ENCODE measurements around the gene SOX18. TPM values are rescaled to one million over a fixed set of nuclear protein-coding genes. Genes with fewer than 3 reads are reported as not detected.
A peak's percentile ranks its signal among the peaks of the same experiment; 100 is the strongest.

SOX18 gene
- total and polyA plus RNA-seq, 2 of the 13 experiments (the other 11 are each of a cell fraction or from before 2014, with no cell fraction given) = 1.6 to 1.9 TPM

DNA sequence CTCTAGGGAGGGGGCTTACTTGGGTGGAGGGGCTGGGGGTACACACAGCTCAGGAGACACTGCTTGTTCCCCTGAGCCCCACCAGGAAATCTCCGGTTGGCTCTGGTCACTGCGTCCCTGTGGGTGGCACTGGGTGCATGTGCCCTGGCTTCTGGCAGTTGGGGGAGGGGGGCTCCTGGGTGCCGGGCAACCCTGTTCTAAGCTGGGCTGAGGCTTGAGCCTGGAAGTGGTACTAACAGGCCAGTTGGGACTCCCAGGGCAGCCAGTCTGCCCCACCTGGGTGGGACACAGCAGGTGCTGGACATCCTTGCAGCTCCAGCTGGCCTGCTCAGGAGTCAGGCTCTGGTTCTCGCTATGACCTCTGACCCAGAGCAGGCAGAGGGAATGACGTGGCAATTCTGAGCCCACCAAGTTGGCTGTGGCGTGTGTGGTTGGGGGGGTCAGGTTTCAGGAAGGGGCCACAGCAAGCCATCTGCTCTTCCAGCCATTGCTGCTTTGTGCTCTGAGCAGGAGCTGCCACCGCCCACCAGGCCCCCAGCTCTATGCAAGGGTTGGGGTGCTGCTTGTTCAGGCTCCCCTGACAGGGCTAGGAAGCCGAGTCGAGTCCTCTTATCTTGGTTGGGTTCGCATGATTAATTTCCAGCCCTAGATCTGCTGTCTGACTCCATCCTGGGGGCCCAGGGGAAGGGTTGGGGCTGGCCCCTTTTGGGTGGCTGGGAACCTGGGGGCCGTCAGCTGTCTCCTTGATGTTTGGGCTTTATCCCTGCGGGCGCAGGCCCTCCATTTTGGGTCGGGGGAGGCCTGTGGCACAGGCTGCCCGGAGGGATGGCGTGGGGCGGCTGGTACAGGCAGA lies 12.9 kb downstream of the SOX18 start (continued):
- TF ChIP-seq GPN1 (CRISPR knock-in tag; IDR thresholded peaks at IDR 0.05; ENCODE audit: borderline replicate concordance) = 0 out of 2 replicates have a peak, but pooled peaks have one; percentile 32
- TF ChIP-seq, protein P1, sequence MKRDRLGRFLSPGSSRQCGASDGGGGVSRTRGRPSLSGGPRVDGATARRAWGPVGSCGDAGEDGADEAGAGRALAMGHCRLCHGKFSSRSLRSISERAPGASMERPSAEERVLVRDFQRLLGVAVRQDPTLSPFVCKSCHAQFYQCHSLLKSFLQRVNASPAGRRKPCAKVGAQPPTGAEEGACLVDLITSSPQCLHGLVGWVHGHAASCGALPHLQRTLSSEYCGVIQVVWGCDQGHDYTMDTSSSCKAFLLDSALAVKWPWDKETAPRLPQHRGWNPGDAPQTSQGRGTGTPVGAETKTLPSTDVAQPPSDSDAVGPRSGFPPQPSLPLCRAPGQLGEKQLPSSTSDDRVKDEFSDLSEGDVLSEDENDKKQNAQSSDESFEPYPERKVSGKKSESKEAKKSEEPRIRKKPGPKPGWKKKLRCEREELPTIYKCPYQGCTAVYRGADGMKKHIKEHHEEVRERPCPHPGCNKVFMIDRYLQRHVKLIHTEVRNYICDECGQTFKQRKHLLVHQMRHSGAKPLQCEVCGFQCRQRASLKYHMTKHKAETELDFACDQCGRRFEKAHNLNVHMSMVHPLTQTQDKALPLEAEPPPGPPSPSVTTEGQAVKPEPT (CRISPR knock-in tag; IDR thresholded peaks at IDR 0.05; ENCODE audit: low read depth) = no peak
- TF ChIP-seq, protein P2, sequence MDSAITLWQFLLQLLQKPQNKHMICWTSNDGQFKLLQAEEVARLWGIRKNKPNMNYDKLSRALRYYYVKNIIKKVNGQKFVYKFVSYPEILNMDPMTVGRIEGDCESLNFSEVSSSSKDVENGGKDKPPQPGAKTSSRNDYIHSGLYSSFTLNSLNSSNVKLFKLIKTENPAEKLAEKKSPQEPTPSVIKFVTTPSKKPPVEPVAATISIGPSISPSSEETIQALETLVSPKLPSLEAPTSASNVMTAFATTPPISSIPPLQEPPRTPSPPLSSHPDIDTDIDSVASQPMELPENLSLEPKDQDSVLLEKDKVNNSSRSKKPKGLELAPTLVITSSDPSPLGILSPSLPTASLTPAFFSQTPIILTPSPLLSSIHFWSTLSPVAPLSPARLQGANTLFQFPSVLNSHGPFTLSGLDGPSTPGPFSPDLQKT (CRISPR knock-in tag; IDR thresholded peaks at IDR 0.05; ENCODE audit: borderline replicate concordance) = no peak
- TF ChIP-seq, protein P3, sequence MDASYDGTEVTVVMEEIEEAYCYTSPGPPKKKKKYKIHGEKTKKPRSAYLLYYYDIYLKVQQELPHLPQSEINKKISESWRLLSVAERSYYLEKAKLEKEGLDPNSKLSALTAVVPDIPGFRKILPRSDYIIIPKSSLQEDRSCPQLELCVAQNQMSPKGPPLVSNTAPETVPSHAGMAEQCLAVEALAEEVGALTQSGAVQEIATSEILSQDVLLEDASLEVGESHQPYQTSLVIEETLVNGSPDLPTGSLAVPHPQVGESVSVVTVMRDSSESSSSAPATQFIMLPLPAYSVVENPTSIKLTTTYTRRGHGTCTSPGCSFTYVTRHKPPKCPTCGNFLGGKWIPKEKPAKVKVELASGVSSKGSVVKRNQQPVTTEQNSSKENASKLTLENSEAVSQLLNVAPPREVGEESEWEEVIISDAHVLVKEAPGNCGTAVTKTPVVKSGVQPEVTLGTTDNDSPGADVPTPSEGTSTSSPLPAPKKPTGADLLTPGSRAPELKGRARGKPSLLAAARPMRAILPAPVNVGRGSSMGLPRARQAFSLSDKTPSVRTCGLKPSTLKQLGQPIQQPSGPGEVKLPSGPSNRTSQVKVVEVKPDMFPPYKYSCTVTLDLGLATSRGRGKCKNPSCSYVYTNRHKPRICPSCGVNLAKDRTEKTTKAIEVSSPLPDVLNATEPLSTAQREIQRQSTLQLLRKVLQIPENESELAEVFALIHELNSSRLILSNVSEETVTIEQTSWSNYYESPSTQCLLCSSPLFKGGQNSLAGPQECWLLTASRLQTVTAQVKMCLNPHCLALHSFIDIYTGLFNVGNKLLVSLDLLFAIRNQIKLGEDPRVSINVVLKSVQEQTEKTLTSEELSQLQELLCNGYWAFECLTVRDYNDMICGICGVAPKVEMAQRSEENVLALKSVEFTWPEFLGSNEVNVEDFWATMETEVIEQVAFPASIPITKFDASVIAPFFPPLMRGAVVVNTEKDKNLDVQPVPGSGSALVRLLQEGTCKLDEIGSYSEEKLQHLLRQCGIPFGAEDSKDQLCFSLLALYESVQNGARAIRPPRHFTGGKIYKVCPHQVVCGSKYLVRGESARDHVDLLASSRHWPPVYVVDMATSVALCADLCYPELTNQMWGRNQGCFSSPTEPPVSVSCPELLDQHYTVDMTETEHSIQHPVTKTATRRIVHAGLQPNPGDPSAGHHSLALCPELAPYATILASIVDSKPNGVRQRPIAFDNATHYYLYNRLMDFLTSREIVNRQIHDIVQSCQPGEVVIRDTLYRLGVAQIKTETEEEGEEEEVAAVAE (CRISPR knock-in tag; IDR thresholded peaks at IDR 0.05; ENCODE audit: borderline replicate concordance) = no peak
- TF ChIP-seq, protein P4, sequence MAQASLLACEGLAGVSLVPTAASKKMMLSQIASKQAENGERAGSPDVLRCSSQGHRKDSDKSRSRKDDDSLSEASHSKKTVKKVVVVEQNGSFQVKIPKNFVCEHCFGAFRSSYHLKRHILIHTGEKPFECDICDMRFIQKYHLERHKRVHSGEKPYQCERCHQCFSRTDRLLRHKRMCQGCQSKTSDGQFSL (CRISPR knock-in tag; IDR thresholded peaks at IDR 0.05) = 0 out of 2 replicates have a peak, but pooled peaks have one; percentile 79
- TF ChIP-seq BHLHE40 (IDR thresholded peaks at IDR 0.05; ENCODE audit: low read length) = peak; percentile 22; the same call in 1 of the 2 replicates
- TF ChIP-seq, protein P5, sequence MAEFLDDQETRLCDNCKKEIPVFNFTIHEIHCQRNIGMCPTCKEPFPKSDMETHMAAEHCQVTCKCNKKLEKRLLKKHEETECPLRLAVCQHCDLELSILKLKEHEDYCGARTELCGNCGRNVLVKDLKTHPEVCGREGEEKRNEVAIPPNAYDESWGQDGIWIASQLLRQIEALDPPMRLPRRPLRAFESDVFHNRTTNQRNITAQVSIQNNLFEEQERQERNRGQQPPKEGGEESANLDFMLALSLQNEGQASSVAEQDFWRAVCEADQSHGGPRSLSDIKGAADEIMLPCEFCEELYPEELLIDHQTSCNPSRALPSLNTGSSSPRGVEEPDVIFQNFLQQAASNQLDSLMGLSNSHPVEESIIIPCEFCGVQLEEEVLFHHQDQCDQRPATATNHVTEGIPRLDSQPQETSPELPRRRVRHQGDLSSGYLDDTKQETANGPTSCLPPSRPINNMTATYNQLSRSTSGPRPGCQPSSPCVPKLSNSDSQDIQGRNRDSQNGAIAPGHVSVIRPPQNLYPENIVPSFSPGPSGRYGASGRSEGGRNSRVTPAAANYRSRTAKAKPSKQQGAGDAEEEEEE (CRISPR knock-in tag; IDR thresholded peaks at IDR 0.05; ENCODE audit: borderline replicate concordance) = no peak
- peak; percentile 42 for TF ChIP-seq CEBPG (CRISPR knock-in tag; IDR thresholded peaks at IDR 0.05)
- TF ChIP-seq GATA4 (IDR thresholded peaks at IDR 0.05; ENCODE audit: borderline replicate concordance, low read depth) = no peak
- TF ChIP-seq, protein P6, sequence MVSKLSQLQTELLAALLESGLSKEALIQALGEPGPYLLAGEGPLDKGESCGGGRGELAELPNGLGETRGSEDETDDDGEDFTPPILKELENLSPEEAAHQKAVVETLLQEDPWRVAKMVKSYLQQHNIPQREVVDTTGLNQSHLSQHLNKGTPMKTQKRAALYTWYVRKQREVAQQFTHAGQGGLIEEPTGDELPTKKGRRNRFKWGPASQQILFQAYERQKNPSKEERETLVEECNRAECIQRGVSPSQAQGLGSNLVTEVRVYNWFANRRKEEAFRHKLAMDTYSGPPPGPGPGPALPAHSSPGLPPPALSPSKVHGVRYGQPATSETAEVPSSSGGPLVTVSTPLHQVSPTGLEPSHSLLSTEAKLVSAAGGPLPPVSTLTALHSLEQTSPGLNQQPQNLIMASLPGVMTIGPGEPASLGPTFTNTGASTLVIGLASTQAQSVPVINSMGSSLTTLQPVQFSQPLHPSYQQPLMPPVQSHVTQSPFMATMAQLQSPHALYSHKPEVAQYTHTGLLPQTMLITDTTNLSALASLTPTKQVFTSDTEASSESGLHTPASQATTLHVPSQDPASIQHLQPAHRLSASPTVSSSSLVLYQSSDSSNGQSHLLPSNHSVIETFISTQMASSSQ (IDR thresholded peaks at IDR 0.05; ENCODE audit: low read depth) = no peak
- TF ChIP-seq, protein P6 (CRISPR knock-in tag; IDR thresholded peaks at IDR 0.05; ENCODE audit: borderline replicate concordance) = peak; percentile 5; the same call in 1 of the 2 replicates
- TF ChIP-seq ARNT (IDR thresholded peaks at IDR 0.05) = no peak
- no peak for TF ChIP-seq ZNF34 (CRISPR knock-in tag; IDR thresholded peaks at IDR 0.05; ENCODE audit: borderline replicate concordance)
- TF ChIP-seq ZBTB20 (CRISPR knock-in tag; IDR thresholded peaks at IDR 0.05; ENCODE audit: borderline replicate concordance, low read depth) = no peak

Data from HepG2 (cell line).